RWPE1 (cell line): Measurements from ENCODE around the gene NUDT19.

Experiments used
- CTCF ChIA-PET: fragments of 350-600 bp; sonication (Branson Sonifier 250); formaldehyde crosslinking; extraction: SDS; loops from one replicate; lab custom pipeline; 2021; lab: Yijun Ruan, JAX
- POLR2A ChIA-PET: fragments of 400-600 bp; formaldehyde crosslinking; extraction: SDS; loops from one replicate; lab custom pipeline; 2020; ENCODE audit warnings: antibody characterized with exemption; ENCODE audit not compliant: low non-redundant PET; lab: Yijun Ruan, JAX
- DNase-seq: peaks from one replicate; pipeline ENCODE4 v3.0.0; 2012; ENCODE audit warnings: low spot score
- H3K27ac ChIP-seq: fragments of 450-650 bp; 2 replicates; pipeline ENCODE4 v1.5.1; 2017
- TF ChIP-seq, protein P1 (sequence below): fragments of 450-650 bp; conservative IDR thresholded peaks from 2 replicates; pipeline ENCODE4 v1.5.1; 2017; ENCODE audit warnings: low read depth, mild to moderate bottlenecking

Gene NUDT19

DNA sequence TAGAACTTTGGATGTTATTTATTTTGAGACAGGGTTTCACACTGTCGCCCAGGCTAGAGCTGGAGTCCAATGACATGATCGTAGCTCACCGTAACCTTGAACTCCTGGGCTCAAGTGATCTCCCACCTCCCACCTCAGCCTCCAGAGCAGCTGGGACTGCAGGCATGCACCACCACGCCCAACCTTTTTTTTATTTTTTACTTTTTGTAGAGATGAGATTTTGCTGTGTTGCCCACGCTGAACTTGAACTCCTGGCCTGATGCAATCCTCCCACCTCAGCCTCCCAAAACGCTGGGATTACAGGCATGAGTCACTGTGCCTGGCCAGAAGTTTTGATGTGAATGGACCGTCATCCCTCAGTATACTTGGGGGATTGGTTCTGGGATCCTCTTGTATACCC lies 30.3 kb upstream of the NUDT19 start:
- H3K27ac ChIP-seq: 0 out of 2 replicates have a peak overlapping the region, but pooled peaks have one; percentile 17
- ChIA-PET CTCF (no interaction called here), POLR2A (no interaction called here)
- no peak for DNase-seq
- TF ChIP-seq, protein P1, sequence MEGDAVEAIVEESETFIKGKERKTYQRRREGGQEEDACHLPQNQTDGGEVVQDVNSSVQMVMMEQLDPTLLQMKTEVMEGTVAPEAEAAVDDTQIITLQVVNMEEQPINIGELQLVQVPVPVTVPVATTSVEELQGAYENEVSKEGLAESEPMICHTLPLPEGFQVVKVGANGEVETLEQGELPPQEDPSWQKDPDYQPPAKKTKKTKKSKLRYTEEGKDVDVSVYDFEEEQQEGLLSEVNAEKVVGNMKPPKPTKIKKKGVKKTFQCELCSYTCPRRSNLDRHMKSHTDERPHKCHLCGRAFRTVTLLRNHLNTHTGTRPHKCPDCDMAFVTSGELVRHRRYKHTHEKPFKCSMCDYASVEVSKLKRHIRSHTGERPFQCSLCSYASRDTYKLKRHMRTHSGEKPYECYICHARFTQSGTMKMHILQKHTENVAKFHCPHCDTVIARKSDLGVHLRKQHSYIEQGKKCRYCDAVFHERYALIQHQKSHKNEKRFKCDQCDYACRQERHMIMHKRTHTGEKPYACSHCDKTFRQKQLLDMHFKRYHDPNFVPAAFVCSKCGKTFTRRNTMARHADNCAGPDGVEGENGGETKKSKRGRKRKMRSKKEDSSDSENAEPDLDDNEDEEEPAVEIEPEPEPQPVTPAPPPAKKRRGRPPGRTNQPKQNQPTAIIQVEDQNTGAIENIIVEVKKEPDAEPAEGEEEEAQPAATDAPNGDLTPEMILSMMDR: no peak

DNA sequence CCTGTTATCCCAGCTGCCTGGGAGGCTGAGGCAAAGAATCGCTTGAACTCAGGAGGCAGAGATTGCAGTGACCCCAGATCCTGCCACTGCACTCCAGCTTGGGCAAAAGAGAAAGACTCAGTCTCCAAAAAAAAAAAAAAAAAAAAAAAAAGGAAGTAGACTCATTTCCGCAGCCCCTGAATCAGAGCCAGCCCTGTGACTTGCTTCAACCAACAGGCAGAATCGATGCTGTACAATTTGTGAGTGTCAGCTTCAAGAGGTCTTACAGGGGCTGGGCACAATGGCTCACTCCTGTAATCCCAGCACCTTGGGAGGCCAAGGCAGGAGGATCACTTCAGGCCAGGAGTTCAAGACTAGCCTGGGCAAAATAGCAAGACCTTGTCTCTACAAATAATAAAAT lies 29.4 kb upstream of the NUDT19 start:
- CTCF ChIA-PET: interaction anchor here (0.6 to 0.7 kb wide), 2 partner anchors 8 to 68 kb away, joined by 5 to 6 read pairs; no protein-coding TSS in a partner anchor
- DNase-seq: no peak
- POLR2A ChIA-PET: interaction anchor here (0.7 kb wide), 1 partner anchor 13 kb away, joined by 10 read pairs; the partner anchor contains the start of gene RGS9BP
- no peak overlapping the region for H3K27ac ChIP-seq
- TF ChIP-seq, protein P1: no peak

DNA sequence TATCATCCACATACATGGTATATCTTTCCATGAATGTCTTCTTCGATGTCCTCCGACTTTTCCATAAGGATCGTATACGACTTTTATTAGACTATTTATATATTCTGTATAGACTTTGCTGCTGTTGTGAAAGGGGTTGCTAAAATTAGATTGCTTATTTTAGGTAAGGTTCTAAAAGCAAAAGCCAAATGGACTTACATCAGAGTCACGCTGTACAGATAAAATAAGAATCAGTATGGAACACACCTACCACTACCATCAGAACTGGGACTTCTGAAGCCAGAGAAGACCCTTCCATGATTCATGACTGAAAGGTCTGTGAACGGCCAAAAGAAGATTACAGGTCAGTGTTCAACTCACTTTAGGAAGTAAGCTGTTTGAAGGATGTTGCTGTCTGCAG lies 25.5 kb upstream of the NUDT19 start:
- no peak for DNase-seq
- ChIA-PET POLR2A (no interaction called here), CTCF (no interaction called here)
- TF ChIP-seq, protein P1: no peak
- H3K27ac ChIP-seq: no peak overlapping the region

DNA sequence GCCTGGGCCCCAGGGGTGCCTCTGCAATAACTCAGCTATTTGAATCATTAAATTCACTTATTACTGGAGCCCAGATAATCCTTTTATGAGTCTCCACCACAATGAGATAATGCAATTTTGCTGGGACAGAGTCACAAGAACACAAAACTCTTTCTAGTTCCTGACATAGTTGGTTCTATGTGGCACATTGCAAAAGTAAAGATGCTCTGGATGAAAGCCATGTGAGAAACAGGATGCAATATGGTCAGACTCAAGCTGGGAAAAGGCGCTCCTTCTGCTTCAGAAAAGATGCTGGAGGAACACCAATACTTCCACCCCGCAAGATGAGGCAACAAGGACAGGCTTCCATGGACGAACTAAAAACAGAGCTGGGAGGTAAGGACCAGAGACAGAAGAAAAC lies 22.3 kb upstream of the NUDT19 start:
- ChIA-PET CTCF (no interaction called here), POLR2A (interaction anchor here (0.7 kb wide), 1 partner anchor 409 kb away, joined by 8 read pairs; no protein-coding TSS in a partner anchor)
- TF ChIP-seq, protein P1: no peak
- DNase-seq: no peak
- H3K27ac ChIP-seq: no peak overlapping the region

DNA sequence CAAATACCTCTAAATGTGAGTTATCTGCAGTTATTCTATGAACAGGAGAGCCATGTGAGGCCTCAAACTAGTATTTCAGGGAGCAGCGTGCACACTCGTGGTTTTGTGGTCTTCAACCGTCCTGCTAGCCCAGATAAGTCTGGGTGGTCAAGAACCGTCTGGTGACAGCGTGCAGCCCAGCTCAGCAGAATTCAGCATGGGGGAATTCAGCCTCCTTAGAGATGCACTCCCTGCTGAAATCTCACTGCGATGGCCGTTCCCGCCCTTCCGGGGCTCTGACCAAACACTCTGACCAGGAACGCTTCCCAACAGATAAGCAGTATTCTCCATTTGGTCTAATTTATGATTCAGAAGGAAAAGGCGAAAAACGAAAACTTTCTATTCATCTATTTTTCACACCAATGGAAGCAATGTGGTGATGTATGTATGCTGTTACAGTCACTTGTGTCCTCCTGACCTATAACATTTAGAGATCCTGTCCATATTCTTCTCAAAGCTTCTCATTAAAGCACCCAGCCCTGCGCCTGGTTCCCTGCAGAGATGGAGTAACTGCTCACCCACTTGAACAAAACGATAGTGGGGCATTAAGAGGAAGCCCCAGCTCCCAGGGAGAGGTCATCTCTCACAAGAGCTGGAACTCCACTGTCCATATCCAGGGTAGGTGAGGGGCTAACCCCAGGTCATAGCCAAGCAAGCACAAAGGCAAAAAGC lies 19.6 kb upstream of the NUDT19 start:
- POLR2A ChIA-PET: no interaction called here
- CTCF ChIA-PET: no interaction called here
- TF ChIP-seq, protein P1: no peak
- no peak overlapping the region for H3K27ac ChIP-seq
- DNase-seq: no peak

DNA sequence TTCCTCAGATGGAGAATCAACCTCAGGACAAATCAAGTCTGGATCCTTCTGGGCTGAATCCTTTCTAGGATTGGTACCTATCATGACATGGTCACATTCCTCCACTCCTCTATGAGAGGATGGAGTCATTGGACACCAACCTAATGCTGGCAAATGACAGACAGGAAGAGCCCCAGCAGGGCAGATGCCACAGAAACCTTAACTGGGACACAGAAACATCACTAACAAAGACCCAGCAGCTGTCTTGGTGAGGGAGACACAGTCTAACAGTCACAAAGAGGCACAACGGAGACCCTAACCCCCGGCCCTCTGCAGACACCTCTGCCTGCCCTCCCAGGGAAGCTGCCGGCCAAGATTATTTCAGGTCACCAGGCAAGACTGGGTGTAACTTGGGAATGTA lies 18.8 kb upstream of the NUDT19 start:
- H3K27ac ChIP-seq: no peak overlapping the region
- TF ChIP-seq, protein P1: no peak
- ChIA-PET POLR2A (no interaction called here), CTCF (no interaction called here)
- DNase-seq: no peak
